ENCODE measurements around the gene OR52B6.

GRCh38 chr11:5534046-5534445 lies 46.6 kb upstream of the OR52B6 start:
- TF ChIP-seq TAF1 (IDR thresholded peaks at IDR 0.05; ENCODE audit: low read depth) = no peak
- no peak for TF ChIP-seq EGR1 (IDR thresholded peaks at IDR 0.05)
- TF ChIP-seq TCF12 (IDR thresholded peaks at IDR 0.05; ENCODE audit: low read depth) = no peak
- TF ChIP-seq TEAD4 (IDR thresholded peaks at IDR 0.05) = no peak
